ENCODE data around the gene SLC12A7.

GRCh38 chr5:1106385-1107166 is 5.3 kb downstream of the SLC12A7 start:
- TF ChIP-seq CTCF (conservative IDR thresholded peaks at IDR 0.05; ENCODE audit: low read length), result no peak
- no peak for TF ChIP-seq EZH2phosphoT487 (IDR thresholded peaks at IDR 0.05; ENCODE audit: borderline replicate concordance, low read depth, low read length)
